ENCODE results near the gene CYP3A4.

Gene CYP3A4

DNA sequence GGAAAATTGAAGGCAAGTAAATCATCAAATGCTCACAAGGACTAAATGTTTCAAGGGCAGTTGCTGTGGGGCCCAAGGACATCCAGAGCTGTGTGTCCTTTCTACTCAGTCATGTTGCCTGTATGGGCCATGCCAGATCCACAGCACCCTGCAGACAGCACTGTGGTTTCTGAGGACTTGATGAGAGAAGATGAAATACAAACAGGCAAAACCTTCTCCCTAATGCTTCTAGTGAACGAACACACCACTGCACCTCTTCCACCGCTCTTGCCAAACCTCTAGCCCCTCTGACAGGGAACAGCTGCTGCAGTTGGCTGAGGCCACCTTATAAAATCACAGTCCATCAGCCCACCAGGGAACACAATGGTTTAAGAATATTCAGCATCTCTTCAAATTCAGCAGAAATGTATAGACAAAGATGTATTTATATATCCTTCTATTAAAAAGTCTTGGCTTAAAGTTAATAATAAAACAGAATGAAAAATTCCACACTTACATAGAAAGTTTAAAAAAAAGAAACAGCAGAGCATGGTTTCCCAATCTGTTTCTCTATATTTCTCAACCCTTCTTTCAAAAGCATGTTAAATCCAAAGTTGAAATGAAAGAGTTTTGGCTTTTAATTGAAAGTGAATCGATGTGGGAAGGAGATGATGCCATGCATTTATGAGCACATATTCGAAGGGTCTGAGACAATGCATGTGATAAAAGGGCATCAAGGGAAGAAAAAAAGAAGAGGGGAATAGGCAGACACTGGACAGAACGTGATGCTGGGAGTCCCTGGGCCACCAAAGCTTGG lies 63.0 kb downstream of the CYP3A4 start:
- DNase-seq (ENCODE audit: low spot score) = no peak

DNA sequence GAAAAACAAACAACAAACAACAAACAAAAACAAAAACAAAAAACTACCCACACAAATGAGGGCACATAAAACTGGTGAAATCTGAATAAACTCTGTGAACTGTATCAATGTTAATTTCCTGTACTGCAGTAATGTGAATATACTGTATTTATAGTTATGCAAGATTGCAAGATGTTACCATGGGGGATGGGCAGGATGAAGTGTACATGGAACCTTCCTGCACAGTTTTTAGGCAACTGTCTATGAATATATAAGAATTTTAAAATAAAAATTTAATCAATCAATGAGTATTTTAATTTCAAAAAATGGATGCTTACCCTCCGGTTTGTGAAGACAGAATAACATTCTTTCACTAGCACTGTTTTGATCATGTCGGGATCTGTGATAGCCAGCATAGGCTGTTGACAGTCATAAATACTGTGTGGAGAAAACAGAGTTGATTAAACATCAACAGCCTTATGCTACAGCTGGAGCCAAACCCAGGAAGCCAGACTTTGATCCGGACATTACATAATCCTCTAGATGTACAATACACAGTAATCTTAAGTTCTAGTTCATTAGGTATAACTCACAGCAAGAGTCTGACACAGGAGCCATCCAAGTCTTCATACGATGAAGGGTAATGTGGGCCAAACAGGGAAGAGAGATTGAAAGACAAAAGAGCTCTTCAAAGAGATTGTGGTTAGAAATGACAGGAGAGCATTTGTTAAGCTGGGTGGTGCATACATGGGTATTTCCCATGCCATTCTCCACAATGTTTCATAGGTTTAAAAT lies 63.8 kb downstream of the CYP3A4 start:
- DNase-seq (ENCODE audit: low spot score) = no peak

DNA sequence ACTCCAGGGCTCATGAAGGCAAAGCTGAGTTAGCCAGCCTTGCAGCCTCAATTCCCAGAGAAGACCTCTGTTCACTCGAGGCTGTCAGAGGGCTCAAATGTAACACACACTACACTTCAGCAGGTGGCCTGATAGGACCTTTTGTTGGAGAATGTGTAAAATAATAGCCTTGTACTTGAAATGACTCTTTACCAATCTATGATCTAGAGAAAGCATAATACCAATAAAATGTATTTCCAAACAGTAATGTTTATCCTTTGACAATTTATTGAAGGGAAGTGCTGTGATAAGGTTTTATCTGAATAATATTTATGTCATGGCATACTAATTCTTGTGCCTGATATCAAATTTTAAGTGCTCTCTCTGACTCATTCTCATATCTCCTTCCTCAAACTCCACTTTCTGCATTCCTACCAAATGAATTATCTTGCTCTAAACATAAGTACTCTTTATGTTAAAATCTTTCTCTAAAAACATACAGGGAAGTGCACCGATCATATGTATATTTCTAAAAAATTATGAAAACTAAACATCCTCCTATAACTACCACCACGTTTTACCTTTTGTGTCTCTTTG lies 69.9 kb downstream of the CYP3A4 start:
- DNase-seq (ENCODE audit: low spot score) = no peak

DNA sequence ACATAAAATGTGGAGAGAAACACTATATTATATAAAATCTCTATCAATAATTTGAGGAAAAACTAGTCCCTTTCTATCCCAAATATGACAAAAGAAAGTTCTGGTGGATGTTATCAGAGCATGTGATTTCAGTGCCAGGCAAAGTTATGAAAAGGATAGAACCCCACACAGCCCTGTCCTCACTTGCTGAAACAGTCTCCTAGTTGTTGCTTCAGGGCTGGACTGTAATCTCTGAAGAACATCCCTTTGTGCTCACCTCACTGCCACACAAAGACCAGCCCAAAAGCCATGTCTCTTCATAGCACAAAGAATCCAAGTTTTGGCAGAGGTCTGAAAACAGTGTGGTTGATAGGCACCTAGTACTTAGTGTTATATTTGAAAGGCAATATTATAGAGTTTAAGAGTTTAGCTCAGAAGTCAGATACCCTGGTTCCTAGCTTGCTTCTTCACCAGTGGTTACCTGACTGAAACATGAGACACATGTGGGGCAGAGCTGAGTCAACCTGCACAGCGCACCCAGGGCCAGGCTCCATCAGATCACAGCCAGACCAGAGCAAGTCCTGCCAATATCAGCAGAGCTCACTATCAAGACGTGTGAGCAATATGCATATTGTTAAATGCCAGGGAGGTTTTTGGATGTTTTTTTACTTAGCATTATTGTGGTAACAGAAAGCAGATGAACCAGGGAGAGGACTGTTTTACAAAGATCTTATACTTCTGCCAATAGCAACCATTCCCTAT lies 74.0 kb downstream of the CYP3A4 start:
- no peak for DNase-seq (ENCODE audit: low spot score)

DNA sequence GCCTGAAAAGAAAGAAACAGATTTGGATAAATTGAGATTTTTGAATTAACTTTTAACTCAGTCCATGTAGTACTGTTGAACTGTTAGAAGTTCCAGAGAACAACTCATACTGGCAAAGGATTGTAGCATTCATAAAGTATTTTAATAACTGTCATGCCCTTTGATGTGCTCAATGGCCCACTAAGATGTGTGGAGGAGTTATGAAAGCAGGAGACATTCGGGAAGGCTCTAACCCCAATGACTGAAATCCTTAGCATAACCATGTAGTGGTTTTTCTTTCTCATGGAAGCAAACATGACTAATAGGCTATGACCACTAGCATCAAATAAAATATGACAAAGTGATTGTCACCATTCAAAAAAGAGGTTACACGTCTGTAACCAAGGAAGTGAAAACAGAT lies 74.7 kb downstream of the CYP3A4 start:
- DNase-seq (ENCODE audit: low spot score) = no peak

DNA sequence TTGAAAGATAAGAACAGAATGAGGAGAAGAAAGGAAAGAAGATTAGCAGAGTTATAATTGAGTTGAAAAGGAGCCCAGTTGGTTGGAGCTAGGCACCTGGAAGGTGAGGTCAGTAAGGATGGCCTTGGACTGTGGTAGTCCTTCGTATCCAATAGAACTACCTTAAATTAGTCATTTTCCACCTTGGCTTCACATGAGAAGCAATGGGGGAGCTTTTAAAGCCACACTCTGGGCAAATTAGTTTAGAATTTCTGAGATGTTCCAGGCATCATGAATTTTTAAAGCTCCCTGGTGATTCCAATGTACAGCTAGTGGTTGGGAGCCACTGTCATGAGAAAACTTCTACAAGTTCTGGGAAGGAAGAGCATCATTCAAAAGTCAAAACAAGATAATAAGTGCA lies 76.9 kb downstream of the CYP3A4 start:
- DNase-seq (ENCODE audit: low spot score) = no peak
